Measurements from ENCODE around the gene DHRS2. TPM values are rescaled to one million over a fixed set of nuclear protein-coding genes. Genes with fewer than 3 reads are reported as not detected.

Gene DHRS2
- total and polyA plus RNA-seq, 9 donors, result 0.05 to 0.23 (median 0.09) TPM; not detected in 2

GRCh38 chr14:23639891-23640523 lies 3.8 kb downstream of the DHRS2 start:
- peaks cover 20% of the 10 kb centered on the region for H3K4me1 ChIP-seq (ENCODE audit: control insufficient read depth, insufficient read depth, low read length)
- no peak overlapping the region for H3K27ac ChIP-seq (ENCODE audit: low read length)
- no peaks in the 10 kb centered on the region for H3K9me3 ChIP-seq (replicated peaks; ENCODE audit: control insufficient read depth, low read depth, low read length)
- 55% methylated on average over 7 of the region's 8 CpGs for WGBS (ENCODE audit: insufficient coverage)
- no peak for DNase-seq
- H3K27me3 ChIP-seq (ENCODE audit: control insufficient read depth, insufficient read depth, low read length), result peaks cover 2% of the 10 kb centered on the region
- H3K36me3 ChIP-seq (ENCODE audit: control insufficient read depth, insufficient read depth, low read length), result no peaks in the 10 kb centered on the region
- H3K4me3 ChIP-seq (ENCODE audit: low read length), result no peak overlapping the region

GRCh38 chr14:23640524-23641141 lies 4.5 kb downstream of the DHRS2 start:
- Histone ChIP-seq H3K27ac (ENCODE audit: low read length) (no peak overlapping the region), H3K27me3 (ENCODE audit: control insufficient read depth, insufficient read depth, low read length) (peaks cover 2% of the 10 kb centered on the region), H3K36me3 (ENCODE audit: control insufficient read depth, insufficient read depth, low read length) (no peaks in the 10 kb centered on the region), H3K9me3 (replicated peaks; ENCODE audit: control insufficient read depth, low read depth, low read length) (no peaks in the 10 kb centered on the region), H3K4me1 (ENCODE audit: control insufficient read depth, insufficient read depth, low read length) (peaks cover 20% of the 10 kb centered on the region), H3K4me3 (ENCODE audit: low read length) (no peak overlapping the region)
- peak; percentile 84 for DNase-seq
- 12% methylated on average over 3 of the region's 5 CpGs for WGBS (ENCODE audit: insufficient coverage)

GRCh38 chr14:23641180-23641914 lies 5.2 kb downstream of the DHRS2 start:
- WGBS (ENCODE audit: insufficient coverage), result no CpG with 5 or more reads among the region's 4 CpGs
- H3K4me1 ChIP-seq (ENCODE audit: control insufficient read depth, insufficient read depth, low read length), result peaks cover 20% of the 10 kb centered on the region
- H3K27ac ChIP-seq (ENCODE audit: low read length), result no peak overlapping the region
- no peak overlapping the region for H3K4me3 ChIP-seq (ENCODE audit: low read length)
- H3K36me3 ChIP-seq (ENCODE audit: control insufficient read depth, insufficient read depth, low read length), result no peaks in the 10 kb centered on the region
- H3K9me3 ChIP-seq (replicated peaks; ENCODE audit: control insufficient read depth, low read depth, low read length), result no peaks in the 10 kb centered on the region
- no peak for DNase-seq
- H3K27me3 ChIP-seq (ENCODE audit: control insufficient read depth, insufficient read depth, low read length), result peaks cover 5% of the 10 kb centered on the region

- peaks cover 2% of the 10 kb centered on the region for H3K27me3 ChIP-seq (ENCODE audit: control insufficient read depth, insufficient read depth, low read length)
- H3K27ac ChIP-seq (ENCODE audit: low read length), result no peak overlapping the region
- WGBS (ENCODE audit: insufficient coverage), result 53% methylated on average over 2 of the region's 3 CpGs
- no peaks in the 10 kb centered on the region for H3K9me3 ChIP-seq (replicated peaks; ENCODE audit: control insufficient read depth, low read depth, low read length)
- H3K36me3 ChIP-seq (ENCODE audit: control insufficient read depth, insufficient read depth, low read length), result no peaks in the 10 kb centered on the region
- no peak overlapping the region for H3K4me3 ChIP-seq (ENCODE audit: low read length)
- no peak for DNase-seq
- H3K4me1 ChIP-seq (ENCODE audit: control insufficient read depth, insufficient read depth, low read length), result peaks cover 20% of the 10 kb centered on the region
Measured at GRCh38 chr14:23641915-23642588, 5.9 kb downstream of the DHRS2 start.

GRCh38 chr14:23643533-23644194 lies 7.5 kb downstream of the DHRS2 start:
- no peaks in the 10 kb centered on the region for H3K9me3 ChIP-seq (replicated peaks; ENCODE audit: control insufficient read depth, low read depth, low read length)
- H3K27me3 ChIP-seq (ENCODE audit: control insufficient read depth, insufficient read depth, low read length), result peaks cover 2% of the 10 kb centered on the region
- H3K27ac ChIP-seq (ENCODE audit: low read length), result no peak overlapping the region
- H3K4me1 ChIP-seq (ENCODE audit: control insufficient read depth, insufficient read depth, low read length), result peaks cover 20% of the 10 kb centered on the region
- no peak overlapping the region for H3K4me3 ChIP-seq (ENCODE audit: low read length)
- DNase-seq, result no peak
- 94% methylated on average over 2 of the region's 3 CpGs for WGBS (ENCODE audit: insufficient coverage)
- H3K36me3 ChIP-seq (ENCODE audit: control insufficient read depth, insufficient read depth, low read length), result no peaks in the 10 kb centered on the region

- Histone ChIP-seq H3K4me1 (ENCODE audit: control insufficient read depth, insufficient read depth, low read length) (peaks cover 20% of the 10 kb centered on the region), H3K9me3 (replicated peaks; ENCODE audit: control insufficient read depth, low read depth, low read length) (no peaks in the 10 kb centered on the region), H3K27ac (ENCODE audit: low read length) (no peak overlapping the region), H3K27me3 (ENCODE audit: control insufficient read depth, insufficient read depth, low read length) (peaks cover 4% of the 10 kb centered on the region), H3K36me3 (ENCODE audit: control insufficient read depth, insufficient read depth, low read length) (no peaks in the 10 kb centered on the region), H3K4me3 (ENCODE audit: low read length) (no peak overlapping the region)
- no peak for DNase-seq
- 100% methylated on average over 1 of the region's 5 CpGs for WGBS (ENCODE audit: insufficient coverage)
Measured at GRCh38 chr14:23644195-23644918, 8.2 kb downstream of the DHRS2 start.

GRCh38 chr14:23644919-23645336 lies 8.8 kb downstream of the DHRS2 start:
- no peak overlapping the region for H3K27ac ChIP-seq (ENCODE audit: low read length)
- H3K36me3 ChIP-seq (ENCODE audit: control insufficient read depth, insufficient read depth, low read length), result no peaks in the 10 kb centered on the region
- peaks cover 16% of the 10 kb centered on the region for H3K4me1 ChIP-seq (ENCODE audit: control insufficient read depth, insufficient read depth, low read length)
- WGBS (ENCODE audit: insufficient coverage), result 87% methylated on average over 8 of the region's 8 CpGs
- peaks cover 4% of the 10 kb centered on the region for H3K27me3 ChIP-seq (ENCODE audit: control insufficient read depth, insufficient read depth, low read length)
- no peak overlapping the region for H3K4me3 ChIP-seq (ENCODE audit: low read length)
- H3K9me3 ChIP-seq (replicated peaks; ENCODE audit: control insufficient read depth, low read depth, low read length), result no peaks in the 10 kb centered on the region
- no peak for DNase-seq

- no peak for DNase-seq
- no peak overlapping the region for H3K4me3 ChIP-seq (ENCODE audit: low read length)
- H3K9me3 ChIP-seq (replicated peaks; ENCODE audit: control insufficient read depth, low read depth, low read length), result no peaks in the 10 kb centered on the region
- no peaks in the 10 kb centered on the region for H3K36me3 ChIP-seq (ENCODE audit: control insufficient read depth, insufficient read depth, low read length)
- peaks cover 11% of the 10 kb centered on the region for H3K4me1 ChIP-seq (ENCODE audit: control insufficient read depth, insufficient read depth, low read length)
- WGBS (ENCODE audit: insufficient coverage), result 90% methylated on average over 4 of the region's 4 CpGs
- no peak overlapping the region for H3K27ac ChIP-seq (ENCODE audit: low read length)
- H3K27me3 ChIP-seq (ENCODE audit: control insufficient read depth, insufficient read depth, low read length), result peaks cover 4% of the 10 kb centered on the region
Measured at GRCh38 chr14:23645504-23645811, 9.3 kb downstream of the DHRS2 start.

- Histone ChIP-seq H3K9me3 (replicated peaks; ENCODE audit: control insufficient read depth, low read depth, low read length) (no peaks in the 10 kb centered on the region), H3K27ac (ENCODE audit: low read length) (no peak overlapping the region), H3K36me3 (ENCODE audit: control insufficient read depth, insufficient read depth, low read length) (no peaks in the 10 kb centered on the region), H3K27me3 (ENCODE audit: control insufficient read depth, insufficient read depth, low read length) (peaks cover 6% of the 10 kb centered on the region), H3K4me3 (ENCODE audit: low read length) (no peak overlapping the region), H3K4me1 (ENCODE audit: control insufficient read depth, insufficient read depth, low read length) (peaks cover 5% of the 10 kb centered on the region)
- no peak for DNase-seq
- 67% methylated on average over 4 of the region's 9 CpGs for WGBS (ENCODE audit: insufficient coverage)
Measured at GRCh38 chr14:23645812-23646647, 9.9 kb downstream of the DHRS2 start.
